ENCODE measurements around the gene BCAS3.

DNA sequence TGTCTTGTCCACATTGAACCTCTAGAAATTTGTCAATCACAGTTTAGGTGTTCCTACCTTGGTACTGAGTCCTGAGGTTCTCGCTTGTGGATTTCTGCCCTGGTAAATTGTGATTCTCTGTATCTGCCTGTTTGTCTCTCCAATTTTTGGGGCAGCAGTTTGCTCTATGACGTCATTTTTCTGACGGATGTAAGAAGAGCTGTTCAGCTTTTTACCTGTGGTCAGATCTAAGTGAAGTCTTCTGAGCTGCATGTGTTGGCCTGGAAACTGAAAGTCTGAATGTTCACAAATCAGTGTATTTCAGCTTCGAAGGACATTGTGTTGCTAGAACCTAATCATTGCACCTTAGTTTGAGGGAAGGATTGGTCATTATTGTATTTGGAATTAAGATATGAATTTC is 63.4 kb downstream of the BCAS3 start:
- TF ChIP-seq, protein P1, sequence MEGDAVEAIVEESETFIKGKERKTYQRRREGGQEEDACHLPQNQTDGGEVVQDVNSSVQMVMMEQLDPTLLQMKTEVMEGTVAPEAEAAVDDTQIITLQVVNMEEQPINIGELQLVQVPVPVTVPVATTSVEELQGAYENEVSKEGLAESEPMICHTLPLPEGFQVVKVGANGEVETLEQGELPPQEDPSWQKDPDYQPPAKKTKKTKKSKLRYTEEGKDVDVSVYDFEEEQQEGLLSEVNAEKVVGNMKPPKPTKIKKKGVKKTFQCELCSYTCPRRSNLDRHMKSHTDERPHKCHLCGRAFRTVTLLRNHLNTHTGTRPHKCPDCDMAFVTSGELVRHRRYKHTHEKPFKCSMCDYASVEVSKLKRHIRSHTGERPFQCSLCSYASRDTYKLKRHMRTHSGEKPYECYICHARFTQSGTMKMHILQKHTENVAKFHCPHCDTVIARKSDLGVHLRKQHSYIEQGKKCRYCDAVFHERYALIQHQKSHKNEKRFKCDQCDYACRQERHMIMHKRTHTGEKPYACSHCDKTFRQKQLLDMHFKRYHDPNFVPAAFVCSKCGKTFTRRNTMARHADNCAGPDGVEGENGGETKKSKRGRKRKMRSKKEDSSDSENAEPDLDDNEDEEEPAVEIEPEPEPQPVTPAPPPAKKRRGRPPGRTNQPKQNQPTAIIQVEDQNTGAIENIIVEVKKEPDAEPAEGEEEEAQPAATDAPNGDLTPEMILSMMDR (conservative IDR thresholded peaks at IDR 0.05; ENCODE audit: low read depth, low read length), result no peak
- no peak for TF ChIP-seq EZH2 (IDR thresholded peaks at IDR 0.05; ENCODE audit: borderline replicate concordance, low read depth, low read length, poor library complexity, severe bottlenecking)

Data from A673 (cell line).